ENCODE results near the gene FBXO45. TPM values are rescaled to one million over a fixed set of nuclear protein-coding genes. Genes with fewer than 3 reads are reported as not detected.

Gene FBXO45
- total and polyA plus RNA-seq, 9 of the 15 experiments (the other 6 are each of a cell fraction or from before 2014, with no cell fraction given), result 15.2 to 52.8 (median 37.0) TPM

- TF ChIP-seq MTA3 (IDR thresholded peaks at IDR 0.05; ENCODE audit: borderline replicate concordance) (peak; percentile 40; the same call in 1 of the 2 replicates), L3MBTL2 (IDR thresholded peaks at IDR 0.05) (no peak), JUND (IDR thresholded peaks at IDR 0.05; ENCODE audit: borderline replicate concordance, low read depth, low read length) (peak; percentile 41; the same call in 1 of the 2 replicates), JUND (tag; IDR thresholded peaks at IDR 0.05; ENCODE audit: borderline replicate concordance, low read depth, low read length) (no peak; the same call in 2 of the 3 replicates), RCOR1 (IDR thresholded peaks at IDR 0.05; ENCODE audit: borderline replicate concordance in 1 of 2, low read depth in 2 of 2, low read length in 2 of 2) (0 out of 4 replicates have a peak, but pooled peaks of 1 of the 2 experiments have one; percentile 26), DPF2 (IDR thresholded peaks at IDR 0.05) (peak; percentile 73), MEIS2 (IDR thresholded peaks at IDR 0.05; ENCODE audit: partially characterized antibody) (peak; percentile 6), NFYB (IDR thresholded peaks at IDR 0.05; ENCODE audit: extremely low read depth, insufficient read length) (peak; percentile 15), LEF1 (IDR thresholded peaks at IDR 0.05) (0 out of 2 replicates have a peak, but pooled peaks have one; percentile 25), ZNF436 (CRISPR knock-in tag; IDR thresholded peaks at IDR 0.05) (no peak), HMBOX1 (IDR thresholded peaks at IDR 0.05) (peak; percentile 75; the same call in 1 of the 2 replicates), CTCF (IDR thresholded peaks at IDR 0.05 in 2 of 3, conservative IDR thresholded peaks at IDR 0.05 in 1 of 3; ENCODE audit: insufficient read depth in 2 of 3, low read depth in 1 of 3, low read length in 3 of 3) (peak in 2 of 3 experiments; percentile 19 to 30; a peak in 2 of 6 replicates), CXXC5 (CRISPR knock-in tag; IDR thresholded peaks at IDR 0.05) (0 out of 2 replicates have a peak, but pooled peaks have one; percentile 16), FOXK2 (conservative IDR thresholded peaks at IDR 0.05 in 1 of 2, IDR thresholded peaks at IDR 0.05 in 1 of 2; ENCODE audit: low read depth in 2 of 2) (peak; percentile 94 to 95), THAP7 (CRISPR knock-in tag; IDR thresholded peaks at IDR 0.05) (no peak), TAL1 (IDR thresholded peaks at IDR 0.05) (peak; percentile 49; the same call in 1 of the 2 replicates), MTA2 (IDR thresholded peaks at IDR 0.05; ENCODE audit: low read depth) (peak; percentile 47; the same call in 1 of the 2 replicates), ATF7 (IDR thresholded peaks at IDR 0.05) (peak; percentile 21; the same call in 1 of the 2 replicates), ARID1B (IDR thresholded peaks at IDR 0.05) (peak; percentile 77), VEZF1 (CRISPR knock-in tag; IDR thresholded peaks at IDR 0.05) (0 out of 2 replicates have a peak, but pooled peaks have one; percentile 26), SMARCA4 (IDR thresholded peaks at IDR 0.05) (peak; percentile 63; the same call in 1 of the 2 replicates), CREM (IDR thresholded peaks at IDR 0.05; ENCODE audit: low read depth) (peak; percentile 64), CBFA2T3 (IDR thresholded peaks at IDR 0.05) (peak; percentile 67)
Observed at GRCh38 chr3:196599734-196600128, 31.3 kb downstream of the FBXO45 start (continued).
